ENCODE results near the gene IQGAP2.

Gene IQGAP2

DNA sequence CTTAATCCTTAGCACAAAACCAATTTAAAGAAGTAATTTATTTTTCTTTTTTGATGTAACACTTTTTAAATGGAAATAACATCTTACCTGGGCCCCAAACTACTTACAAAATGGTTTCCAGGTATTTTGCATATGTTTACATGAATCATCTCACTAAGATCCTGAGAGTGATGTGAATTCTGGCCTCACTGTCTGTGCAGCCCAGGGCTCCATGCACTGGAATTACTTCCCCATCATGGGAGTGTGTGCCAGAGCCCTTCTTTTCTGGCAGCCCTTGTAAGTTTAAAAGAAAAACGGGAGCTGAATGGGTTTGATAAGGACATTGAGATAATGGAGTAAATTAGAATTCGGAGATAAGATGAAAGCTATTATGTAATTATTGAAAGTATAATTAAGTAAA lies 300.6 kb downstream of the IQGAP2 start:
- Histone ChIP-seq H3K4me3 (ENCODE audit: low read depth in 1 of 5, low read length in 5 of 5) (no peak overlapping the region), H3K9ac (ENCODE audit: low read length in 5 of 5) (no peak overlapping the region), H3K4me1 (ENCODE audit: control insufficient read depth in 5 of 5, insufficient read depth in 5 of 5, low read length in 5 of 5) (no peaks in the 10 kb centered on the region), H3K27ac (ENCODE audit: low read depth, low read length) (no peak overlapping the region), H3K36me3 (ENCODE audit: control insufficient read depth in 5 of 5, insufficient read depth in 5 of 5, low read length in 5 of 5) (peaks cover 0 to 10% (median 0%) of the 10 kb centered on the region in 5 donors), H3K27me3 (ENCODE audit: control insufficient read depth in 5 of 5, insufficient read depth in 4 of 5, low read length in 5 of 5) (no peaks in the 10 kb centered on the region), H3K9me3 (ENCODE audit: control insufficient read depth in 5 of 5, low read length in 5 of 5) (no peaks in the 10 kb centered on the region)

DNA sequence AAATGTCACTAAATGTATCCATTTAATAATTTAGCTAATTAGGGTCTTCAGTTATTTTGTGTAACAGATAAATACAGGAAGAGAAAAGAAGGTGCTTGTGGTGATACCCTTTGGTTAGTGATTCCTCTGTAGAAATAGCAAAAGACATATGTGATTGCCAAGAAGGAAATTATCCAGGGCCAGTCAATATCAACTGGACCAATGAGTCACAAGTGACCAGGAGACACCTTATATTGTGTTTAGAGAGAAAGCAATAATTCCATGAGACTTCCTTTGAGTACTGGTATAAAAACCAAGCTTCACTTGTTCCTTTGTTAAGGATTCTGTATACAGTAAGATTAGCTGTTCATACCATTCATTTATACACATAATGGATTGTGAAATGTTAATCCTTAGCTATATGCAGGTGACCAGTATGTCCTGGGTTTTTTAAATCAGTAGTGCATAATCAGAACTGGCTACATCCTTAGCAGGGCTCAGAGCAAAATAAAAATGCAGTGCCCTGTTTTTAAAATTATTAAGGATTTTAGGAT lies 301.1 kb downstream of the IQGAP2 start:
- peaks cover 0 to 10% (median 0%) of the 10 kb centered on the region in 5 donors for H3K36me3 ChIP-seq (ENCODE audit: control insufficient read depth in 5 of 5, insufficient read depth in 5 of 5, low read length in 5 of 5)
- no peaks in the 10 kb centered on the region for H3K4me1 ChIP-seq (ENCODE audit: control insufficient read depth in 5 of 5, insufficient read depth in 5 of 5, low read length in 5 of 5)
- H3K9ac ChIP-seq (ENCODE audit: low read length in 5 of 5): no peak overlapping the region
- no peaks in the 10 kb centered on the region for H3K9me3 ChIP-seq (ENCODE audit: control insufficient read depth in 5 of 5, low read length in 5 of 5)
- H3K27me3 ChIP-seq (ENCODE audit: control insufficient read depth in 5 of 5, insufficient read depth in 4 of 5, low read length in 5 of 5): no peaks in the 10 kb centered on the region
- no peak overlapping the region for H3K27ac ChIP-seq (ENCODE audit: low read depth, low read length)
- no peak overlapping the region for H3K4me3 ChIP-seq (ENCODE audit: low read depth in 1 of 5, low read length in 5 of 5)

DNA sequence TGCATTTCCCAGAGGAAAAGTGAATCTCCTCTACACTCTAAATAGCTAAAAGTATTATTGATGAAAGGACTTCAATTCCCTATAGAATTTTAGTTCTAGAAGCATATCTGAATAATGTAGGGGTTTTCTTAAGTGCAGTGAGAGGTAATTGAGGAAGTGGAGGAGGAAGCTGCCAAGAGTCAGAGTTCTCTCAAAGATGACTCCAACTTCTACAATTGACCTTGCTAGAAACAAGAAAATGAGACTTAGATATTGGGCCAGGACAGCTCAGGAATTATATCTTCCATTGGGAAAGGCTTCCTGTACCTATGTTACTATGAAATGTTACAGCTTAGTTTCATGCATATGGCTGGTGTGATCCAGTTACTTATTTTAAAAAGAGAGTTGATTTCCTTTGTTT lies 302.5 kb downstream of the IQGAP2 start:
- Histone ChIP-seq H3K27me3 (ENCODE audit: control insufficient read depth in 5 of 5, insufficient read depth in 4 of 5, low read length in 5 of 5) (no peaks in the 10 kb centered on the region), H3K4me3 (ENCODE audit: low read depth in 1 of 5, low read length in 5 of 5) (no peak overlapping the region), H3K27ac (ENCODE audit: low read depth, low read length) (no peak overlapping the region), H3K36me3 (ENCODE audit: control insufficient read depth in 5 of 5, insufficient read depth in 5 of 5, low read length in 5 of 5) (peaks cover 0 to 6% (median 0%) of the 10 kb centered on the region in 5 donors), H3K9ac (ENCODE audit: low read length in 5 of 5) (no peak overlapping the region), H3K4me1 (ENCODE audit: control insufficient read depth in 5 of 5, insufficient read depth in 5 of 5, low read length in 5 of 5) (no peaks in the 10 kb centered on the region), H3K9me3 (ENCODE audit: control insufficient read depth in 5 of 5, low read length in 5 of 5) (no peaks in the 10 kb centered on the region)

DNA sequence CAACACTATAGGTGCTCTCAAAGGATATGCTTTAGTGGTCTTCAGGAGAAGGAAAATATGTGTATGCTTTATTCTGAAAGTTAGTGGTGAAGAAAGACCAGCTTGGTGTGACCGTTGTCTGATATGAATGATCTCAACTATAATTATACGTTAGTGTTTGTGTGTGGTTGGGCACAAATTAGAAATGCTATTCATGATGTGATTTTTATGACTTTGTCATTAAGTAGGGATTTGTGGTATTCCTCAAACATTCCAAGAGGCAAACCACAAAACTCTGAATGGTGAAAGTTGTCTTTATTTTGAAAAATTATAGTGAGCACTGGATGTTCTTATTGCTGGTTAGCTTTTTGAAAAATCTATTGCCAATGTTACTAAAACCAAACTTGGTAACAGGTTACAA lies 306.7 kb downstream of the IQGAP2 start:
- Histone ChIP-seq H3K4me3 (ENCODE audit: low read depth in 1 of 5, low read length in 5 of 5) (no peak overlapping the region), H3K27me3 (ENCODE audit: control insufficient read depth in 5 of 5, insufficient read depth in 4 of 5, low read length in 5 of 5) (peaks cover 0 to 4% (median 0%) of the 10 kb centered on the region in 5 donors), H3K9ac (ENCODE audit: low read length in 5 of 5) (no peak overlapping the region), H3K9me3 (ENCODE audit: control insufficient read depth in 5 of 5, low read length in 5 of 5) (no peaks in the 10 kb centered on the region), H3K4me1 (ENCODE audit: control insufficient read depth in 5 of 5, insufficient read depth in 5 of 5, low read length in 5 of 5) (peaks cover 0 to 5% (median 3%) of the 10 kb centered on the region in 5 donors), H3K27ac (ENCODE audit: low read depth, low read length) (no peak overlapping the region), H3K36me3 (ENCODE audit: control insufficient read depth in 5 of 5, insufficient read depth in 5 of 5, low read length in 5 of 5) (no peaks in the 10 kb centered on the region)

DNA sequence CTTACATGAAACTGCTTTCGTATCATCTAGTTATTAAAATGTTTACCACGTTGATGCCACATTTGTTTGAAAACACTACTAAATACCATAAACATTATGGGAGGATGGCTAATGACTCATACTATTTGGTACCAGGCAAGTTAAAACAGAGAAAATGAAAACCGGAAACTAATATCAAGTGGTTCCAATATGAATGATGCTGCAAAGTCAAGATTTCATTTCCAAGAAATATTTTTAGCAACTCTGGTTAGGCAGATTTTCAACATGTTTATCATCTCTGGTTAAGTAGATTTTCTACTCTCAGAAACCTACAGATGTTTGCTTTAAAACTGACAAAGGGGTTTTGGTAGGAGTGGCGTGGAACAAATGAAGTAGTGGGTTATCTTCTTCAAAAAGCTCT lies 307.9 kb downstream of the IQGAP2 start:
- no peak overlapping the region for H3K4me3 ChIP-seq (ENCODE audit: low read depth in 1 of 5, low read length in 5 of 5)
- H3K36me3 ChIP-seq (ENCODE audit: control insufficient read depth in 5 of 5, insufficient read depth in 5 of 5, low read length in 5 of 5): no peaks in the 10 kb centered on the region
- no peak overlapping the region for H3K27ac ChIP-seq (ENCODE audit: low read depth, low read length)
- H3K4me1 ChIP-seq (ENCODE audit: control insufficient read depth in 5 of 5, insufficient read depth in 5 of 5, low read length in 5 of 5): peaks cover 0 to 16% (median 12%) of the 10 kb centered on the region in 5 donors
- H3K9me3 ChIP-seq (ENCODE audit: control insufficient read depth in 5 of 5, low read length in 5 of 5): no peaks in the 10 kb centered on the region
- H3K27me3 ChIP-seq (ENCODE audit: control insufficient read depth in 5 of 5, insufficient read depth in 4 of 5, low read length in 5 of 5): peaks cover 0 to 9% (median 0%) of the 10 kb centered on the region in 5 donors
- H3K9ac ChIP-seq (ENCODE audit: low read length in 5 of 5): no peak overlapping the region

DNA sequence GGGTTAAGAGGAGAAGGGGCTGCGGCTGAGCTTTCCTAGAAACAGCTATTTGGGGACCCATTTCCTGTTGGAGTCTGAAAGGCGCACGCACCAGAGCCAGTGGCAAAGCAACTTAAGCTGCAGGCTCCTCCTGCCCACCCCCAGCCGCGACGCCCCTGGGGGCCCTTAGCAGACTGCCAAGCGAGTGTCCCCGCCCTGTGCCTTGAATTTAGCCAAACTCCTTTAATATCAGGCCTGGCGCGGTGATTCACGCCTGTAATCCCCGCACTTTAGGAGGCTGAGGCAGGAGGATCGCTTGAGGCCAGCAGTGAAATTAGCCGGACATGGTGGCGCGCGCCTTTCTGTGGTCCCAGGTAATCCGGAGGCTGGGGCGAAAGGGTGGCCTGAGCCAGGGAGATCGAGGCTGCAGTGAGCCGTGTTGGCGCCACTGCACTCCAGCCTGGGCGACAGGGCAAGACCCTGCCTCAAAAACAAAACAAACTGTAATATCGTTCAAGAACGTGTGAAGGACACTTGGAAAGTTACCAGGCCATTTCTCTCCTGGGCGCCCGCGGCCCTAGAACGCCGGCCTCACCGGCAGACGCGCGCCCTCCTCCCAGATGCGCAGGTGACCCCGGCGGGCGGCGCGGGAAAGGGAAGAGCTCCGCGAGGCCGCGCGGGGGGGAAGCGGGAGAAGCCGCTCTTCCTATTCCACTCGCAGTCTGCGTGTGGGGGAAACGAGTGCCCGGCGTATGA lies 311.8 kb downstream of the IQGAP2 start:
- Histone ChIP-seq H3K4me3 (ENCODE audit: low read depth in 1 of 5, low read length in 5 of 5) (peak overlapping the region in 4 of 5 donors; percentile 73 to 88 (median 77)), H3K27me3 (ENCODE audit: control insufficient read depth in 5 of 5, insufficient read depth in 4 of 5, low read length in 5 of 5) (peaks cover 0 to 13% (median 10%) of the 10 kb centered on the region in 5 donors), H3K4me1 (ENCODE audit: control insufficient read depth in 5 of 5, insufficient read depth in 5 of 5, low read length in 5 of 5) (peaks cover 0 to 35% (median 27%) of the 10 kb centered on the region in 5 donors), H3K27ac (ENCODE audit: low read depth, low read length) (no peak overlapping the region), H3K9me3 (ENCODE audit: control insufficient read depth in 5 of 5, low read length in 5 of 5) (no peaks in the 10 kb centered on the region), H3K36me3 (ENCODE audit: control insufficient read depth in 5 of 5, insufficient read depth in 5 of 5, low read length in 5 of 5) (no peaks in the 10 kb centered on the region), H3K9ac (ENCODE audit: low read length in 5 of 5) (peak overlapping the region in 3 of 5 donors; percentile 39 to 64 (median 46))

DNA sequence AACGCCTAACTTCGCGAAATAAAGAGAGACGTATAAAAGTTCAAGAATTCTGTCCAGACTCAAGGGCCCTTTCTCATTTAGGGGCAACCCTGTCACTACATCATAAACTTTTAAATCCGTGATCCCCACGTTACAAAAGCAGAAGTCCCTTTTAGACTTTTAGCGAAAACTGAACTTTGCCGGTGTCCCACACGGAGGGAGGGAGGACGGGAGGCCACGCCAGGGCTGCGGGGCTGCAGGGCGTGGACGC lies 312.3 kb downstream of the IQGAP2 start:
- H3K27me3 ChIP-seq (ENCODE audit: control insufficient read depth in 5 of 5, insufficient read depth in 4 of 5, low read length in 5 of 5): peaks cover 0 to 13% (median 10%) of the 10 kb centered on the region in 5 donors
- no peaks in the 10 kb centered on the region for H3K9me3 ChIP-seq (ENCODE audit: control insufficient read depth in 5 of 5, low read length in 5 of 5)
- no peak overlapping the region for H3K27ac ChIP-seq (ENCODE audit: low read depth, low read length)
- H3K4me1 ChIP-seq (ENCODE audit: control insufficient read depth in 5 of 5, insufficient read depth in 5 of 5, low read length in 5 of 5): peaks cover 0 to 35% (median 27%) of the 10 kb centered on the region in 5 donors
- peak overlapping the region in 4 of 5 donors; percentile 39 to 64 (median 52) for H3K9ac ChIP-seq (ENCODE audit: low read length in 5 of 5)
- H3K4me3 ChIP-seq (ENCODE audit: low read depth in 1 of 5, low read length in 5 of 5): peak overlapping the region in 4 of 5 donors; percentile 73 to 88 (median 77)
- H3K36me3 ChIP-seq (ENCODE audit: control insufficient read depth in 5 of 5, insufficient read depth in 5 of 5, low read length in 5 of 5): no peaks in the 10 kb centered on the region

DNA sequence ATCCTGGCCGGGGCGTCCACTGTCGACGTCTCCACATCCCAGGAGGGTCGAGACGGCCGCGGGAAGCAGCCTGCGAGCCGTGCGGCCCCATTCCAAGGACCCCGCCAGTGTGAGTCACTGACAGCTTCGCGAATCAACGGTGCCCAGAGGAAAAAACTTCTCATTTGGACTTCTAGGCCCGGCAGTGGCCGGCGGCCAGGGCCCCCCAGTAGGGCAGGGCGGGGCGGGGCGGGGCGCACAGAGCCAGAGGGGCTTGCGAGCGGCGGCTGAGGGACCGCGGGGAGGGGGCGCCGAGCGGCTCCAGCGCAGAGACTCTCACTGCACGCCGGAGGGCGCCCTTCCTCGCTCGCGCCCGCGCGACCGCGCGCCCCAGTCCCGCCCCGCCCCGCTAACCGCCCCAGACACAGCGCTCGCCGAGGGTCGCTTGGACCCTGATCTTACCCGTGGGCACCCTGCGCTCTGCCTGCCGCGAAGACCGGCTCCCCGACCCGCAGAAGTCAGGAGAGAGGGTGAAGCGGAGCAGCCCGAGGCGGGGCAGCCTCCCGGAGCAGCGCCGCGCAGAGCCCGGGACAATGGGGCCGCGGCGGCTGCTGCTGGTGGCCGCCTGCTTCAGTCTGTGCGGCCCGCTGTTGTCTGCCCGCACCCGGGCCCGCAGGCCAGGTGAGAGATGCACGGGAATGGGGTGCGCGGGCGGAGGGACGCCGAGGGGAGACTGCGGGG lies 312.8 kb downstream of the IQGAP2 start, which contains the start of gene F2R:
F2R (plus strand) TSS at position 391 of the 720 bp plus-strand sequence; CDS start at position 573, 182 bp downstream.
- Histone ChIP-seq H3K4me3 (ENCODE audit: low read depth in 1 of 5, low read length in 5 of 5) (peak within 1 kb of the TSS; percentile 61 to 88 (median 73)), H3K27ac (ENCODE audit: low read depth, low read length) (no peak within 1 kb of the TSS), H3K9ac (ENCODE audit: low read length in 5 of 5) (peak within 1 kb of the TSS; percentile 38 to 68 (median 66)), H3K9me3 (ENCODE audit: control insufficient read depth in 5 of 5, low read length in 5 of 5) (no peaks in the 10 kb centered on the region), H3K36me3 (ENCODE audit: control insufficient read depth in 5 of 5, insufficient read depth in 5 of 5, low read length in 5 of 5) (no peaks in the 10 kb centered on the region), H3K27me3 (ENCODE audit: control insufficient read depth in 5 of 5, insufficient read depth in 4 of 5, low read length in 5 of 5) (peaks cover 0 to 13% (median 10%) of the 10 kb centered on the region in 5 donors), H3K4me1 (ENCODE audit: control insufficient read depth in 5 of 5, insufficient read depth in 5 of 5, low read length in 5 of 5) (peaks cover 0 to 35% (median 31%) of the 10 kb centered on the region in 5 donors)

DNA sequence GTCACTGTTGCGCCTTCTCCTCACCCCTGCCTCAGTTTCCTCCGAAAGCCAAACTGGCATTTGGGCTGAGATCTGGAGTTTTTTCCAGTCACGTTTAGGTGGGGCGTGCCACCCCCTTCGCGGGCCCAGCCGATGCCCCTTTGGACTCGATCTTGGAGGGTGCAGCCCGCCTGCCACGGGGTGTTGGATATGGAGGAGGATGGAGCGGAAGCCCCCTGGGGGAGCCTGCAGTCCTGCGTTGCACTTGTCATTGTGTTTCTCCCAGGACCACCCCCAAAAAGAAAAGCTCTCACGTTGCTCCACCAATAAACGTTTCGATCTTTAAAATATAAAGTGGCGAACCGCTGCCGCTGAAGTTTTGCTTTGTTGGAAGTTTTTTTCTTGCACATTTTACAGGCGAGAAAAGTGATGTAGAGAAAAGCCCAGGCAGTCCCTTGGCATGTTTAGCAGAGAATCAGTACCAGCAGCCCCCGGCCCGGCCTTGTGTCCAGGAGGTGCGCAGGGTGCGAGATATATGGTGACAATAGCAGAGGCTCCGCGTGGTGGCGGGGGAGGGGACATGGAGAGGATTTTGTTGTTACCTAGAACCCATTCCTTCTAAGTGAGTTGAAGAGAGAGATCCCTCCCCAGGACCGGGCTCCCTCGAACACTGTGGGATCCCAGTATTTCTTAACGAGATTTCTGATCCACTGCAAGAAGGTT lies 313.5 kb downstream of the IQGAP2 start:
- Histone ChIP-seq H3K27me3 (ENCODE audit: control insufficient read depth in 5 of 5, insufficient read depth in 4 of 5, low read length in 5 of 5) (peaks cover 0 to 13% (median 10%) of the 10 kb centered on the region in 5 donors), H3K4me1 (ENCODE audit: control insufficient read depth in 5 of 5, insufficient read depth in 5 of 5, low read length in 5 of 5) (peaks cover 0 to 37% (median 33%) of the 10 kb centered on the region in 5 donors), H3K4me3 (ENCODE audit: low read depth in 1 of 5, low read length in 5 of 5) (peak overlapping the region; percentile 61 to 88 (median 73)), H3K27ac (ENCODE audit: low read depth, low read length) (no peak overlapping the region), H3K9ac (ENCODE audit: low read length in 5 of 5) (peak overlapping the region; percentile 38 to 68 (median 66)), H3K9me3 (ENCODE audit: control insufficient read depth in 5 of 5, low read length in 5 of 5) (no peaks in the 10 kb centered on the region), H3K36me3 (ENCODE audit: control insufficient read depth in 5 of 5, insufficient read depth in 5 of 5, low read length in 5 of 5) (no peaks in the 10 kb centered on the region)
